HG03469 (cell line): ENCODE data around the gene OR1L8.
"Not testable (repeated sequence)": the region's sequence is repeated elsewhere in the genome, so short reads cannot be mapped to it uniquely, and the experiment has no call there.

ENCODE experiments used
- ATAC-seq: cut with Tn5 transposase; IDR thresholded peaks from one replicate; pipeline ENCODE4 v1.9.1; 2021; ENCODE audit warnings: mild to moderate bottlenecking, moderate library complexity, moderate number of reproducible peaks; ENCODE audit not compliant: unreplicated experiment

The OR1L8 gene

GRCh38 chr9:122583284-122583683, at the start of gene OR1L8:
OR1L8 (minus strand) TSS chr9:122583384; CDS start chr9:122568477, 14,907 bp downstream.
- not testable (repeated sequence) for ATAC-seq

- ATAC-seq = no peak
These were observed 36.8 kb upstream of the OR1L8 start for GRCh38 chr9:122619996-122620395.

DNA sequence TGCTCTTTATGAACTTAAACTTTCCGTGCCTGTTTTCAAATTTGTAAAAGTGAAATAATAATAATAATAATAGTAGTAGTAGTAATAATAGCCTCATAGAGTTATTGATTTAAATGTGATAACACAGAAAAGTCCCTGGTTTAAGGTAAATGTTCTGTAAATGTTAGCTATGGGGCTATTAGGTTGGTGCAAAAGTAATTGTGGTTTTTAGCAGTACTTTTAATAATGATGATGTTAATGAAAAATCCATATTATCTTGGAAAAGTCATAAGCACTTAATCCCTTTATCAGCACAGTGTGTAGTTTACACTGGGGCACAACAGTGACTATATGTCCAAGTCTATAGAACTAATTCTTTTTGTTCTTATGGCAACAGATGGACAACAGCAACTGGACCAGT, 31.2 kb upstream of the OR1L8 start, which contains the start of gene OR1Q1:
TSS of gene OR1Q1 (plus strand) at position 377 of the 400 bp plus-strand sequence. CDS start at position 377, 0 bp downstream.
- no peak for ATAC-seq

DNA sequence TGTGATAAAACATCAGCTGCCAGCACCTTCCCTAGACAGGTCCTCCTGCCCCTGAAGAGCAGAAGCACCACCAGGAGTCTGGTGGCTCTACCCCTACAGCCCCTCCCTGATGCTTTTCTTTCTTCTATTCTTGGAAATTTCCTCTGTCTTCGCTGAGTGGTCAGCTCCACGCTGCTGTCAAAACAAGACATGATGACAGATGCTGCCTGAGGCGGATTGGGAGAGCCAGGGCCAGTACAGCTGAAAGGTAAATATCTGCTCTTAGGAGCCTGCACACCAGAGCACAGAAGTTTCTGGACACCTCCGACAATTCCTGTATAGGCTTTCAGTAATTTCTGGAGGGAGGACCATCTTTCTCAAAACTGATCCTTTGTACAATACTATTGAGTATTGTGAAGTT, 26.6 kb upstream of the OR1L8 start:
- no peak for ATAC-seq

- ATAC-seq = no peak
These were observed 23.4 kb upstream of the OR1L8 start for GRCh38 chr9:122606587-122606986.

DNA sequence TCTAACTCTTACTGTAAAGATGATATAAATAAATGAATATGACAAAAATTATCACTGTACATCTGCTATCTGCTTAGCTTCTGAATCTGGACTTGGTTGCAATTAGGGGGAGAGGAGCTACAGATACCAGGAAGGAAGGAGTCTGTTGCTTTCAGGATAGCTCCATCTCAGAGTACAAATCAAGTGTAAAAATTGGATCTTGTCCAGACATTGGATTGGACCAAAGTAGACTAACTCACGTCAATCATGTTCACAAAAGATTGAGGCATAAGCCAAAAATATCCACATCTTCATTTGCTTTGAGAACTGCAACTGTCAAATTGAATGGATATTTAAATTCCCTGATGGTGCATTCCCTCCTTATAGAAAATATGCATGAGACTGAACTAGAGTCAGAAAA, 22.5 kb upstream of the OR1L8 start:
- no peak for ATAC-seq

DNA sequence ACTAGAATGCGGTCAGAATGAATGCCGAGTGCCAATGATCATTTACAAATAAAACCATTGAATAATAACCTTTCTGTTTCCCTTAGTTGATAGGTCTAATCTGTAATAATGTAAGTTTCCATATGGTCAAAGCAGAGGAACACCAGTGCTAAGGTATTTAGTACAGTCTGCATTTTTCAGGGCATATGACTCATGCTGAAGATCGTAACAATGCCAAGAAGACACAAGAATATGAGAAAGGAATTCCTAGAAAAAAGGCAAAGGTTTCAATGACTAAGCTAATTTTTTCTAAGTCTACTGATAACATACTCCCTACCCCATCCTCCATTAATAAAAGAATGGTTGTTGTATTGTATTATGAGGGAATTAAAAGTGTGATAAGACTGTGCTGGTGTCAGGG, 2.8 kb downstream of the OR1L8 start:
- no peak for ATAC-seq

DNA sequence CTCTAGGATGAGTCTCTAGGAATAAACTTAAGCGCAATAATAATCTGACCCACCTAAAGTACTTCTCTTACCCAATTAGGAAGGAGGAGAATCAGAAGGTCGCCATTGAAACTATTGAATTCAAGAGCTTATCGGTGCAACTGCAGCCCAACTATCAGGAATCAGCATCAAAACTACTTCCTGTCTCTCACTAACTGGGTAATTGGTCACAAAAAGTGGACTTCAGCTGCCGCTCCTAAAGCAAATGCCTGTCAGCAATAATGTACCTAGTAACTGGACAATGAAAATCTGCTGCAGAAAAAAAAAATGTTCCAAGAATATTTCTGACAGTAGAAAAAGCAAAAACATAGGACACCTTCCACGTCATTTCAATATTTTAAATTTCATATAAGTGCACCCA, 3.3 kb downstream of the OR1L8 start:
- no peak for ATAC-seq

GRCh38 chr9:122572456-122572855, 10.7 kb downstream of the OR1L8 start:
- ATAC-seq = no peak

GRCh38 chr9:122567901-122568300, 15.3 kb downstream of the OR1L8 start:
- no peak for ATAC-seq

GRCh38 chr9:122562134-122562760, 20.9 kb downstream of the OR1L8 start:
- no peak for ATAC-seq

- no peak for ATAC-seq
These were observed 21.7 kb downstream of the OR1L8 start for GRCh38 chr9:122561446-122561845.

DNA sequence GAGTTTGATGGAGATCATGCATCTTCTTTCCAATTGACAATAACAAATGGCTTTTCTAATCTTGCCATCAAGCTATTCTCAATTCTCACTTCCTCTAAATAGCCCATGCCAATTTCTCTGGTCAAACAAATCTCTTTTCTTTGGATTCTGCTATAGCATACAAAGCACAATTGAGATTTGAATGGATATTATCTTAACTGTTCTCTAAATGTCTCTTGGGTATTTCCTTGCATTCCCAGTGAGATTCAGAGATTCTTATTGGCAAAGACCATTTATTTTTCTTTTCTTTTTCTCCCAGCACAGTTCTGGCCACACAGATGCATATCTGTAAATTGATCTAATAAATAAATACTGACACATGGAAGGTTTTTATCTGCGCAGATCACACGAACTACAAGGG, 30.4 kb downstream of the OR1L8 start, which contains the start of gene OR1N2:
TSS of gene OR1N2 (plus strand) at position 301 of the 400 bp plus-strand sequence. CDS start 100 bp downstream, outside the sequence.
- no peak for ATAC-seq

- ATAC-seq = no peak
These were observed 31.8 kb downstream of the OR1L8 start for GRCh38 chr9:122551371-122551770.

- no peak for ATAC-seq
These were observed 37.0 kb downstream of the OR1L8 start for GRCh38 chr9:122546196-122546595.

DNA sequence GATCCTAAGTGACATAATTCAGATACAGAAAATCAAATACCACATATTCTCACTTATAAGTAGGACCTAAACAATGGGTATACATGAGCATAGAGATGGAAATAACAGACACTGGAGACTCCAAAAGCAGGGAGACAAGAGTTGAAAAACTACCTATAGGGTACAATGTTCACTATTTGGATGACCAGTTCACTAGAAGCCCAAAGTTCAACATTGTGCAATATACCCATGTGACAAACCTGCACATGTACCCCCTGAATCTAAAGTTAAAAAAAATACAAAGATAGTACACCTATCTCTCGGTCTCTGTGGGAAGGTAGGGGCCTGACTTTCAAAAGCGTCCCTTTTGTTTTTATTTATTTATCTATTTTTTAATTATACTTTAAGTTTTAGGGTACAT, 44.4 kb downstream of the OR1L8 start:
- no peak for ATAC-seq

- not testable (repeated sequence) for ATAC-seq
These were observed 46.1 kb downstream of the OR1L8 start for GRCh38 chr9:122537066-122537465.

GRCh38 chr9:122536134-122536533, 47.0 kb downstream of the OR1L8 start:
- ATAC-seq = no peak

GRCh38 chr9:122531157-122531556, 52.0 kb downstream of the OR1L8 start:
- ATAC-seq = not testable (repeated sequence)

- no peak for ATAC-seq
These were observed 56.0 kb downstream of the OR1L8 start, which contains the start of gene OR1N1 for GRCh38 chr9:122527193-122527592. OR1N1 (minus strand) TSS chr9:122527293; CDS start chr9:122527293, 0 bp downstream.

DNA sequence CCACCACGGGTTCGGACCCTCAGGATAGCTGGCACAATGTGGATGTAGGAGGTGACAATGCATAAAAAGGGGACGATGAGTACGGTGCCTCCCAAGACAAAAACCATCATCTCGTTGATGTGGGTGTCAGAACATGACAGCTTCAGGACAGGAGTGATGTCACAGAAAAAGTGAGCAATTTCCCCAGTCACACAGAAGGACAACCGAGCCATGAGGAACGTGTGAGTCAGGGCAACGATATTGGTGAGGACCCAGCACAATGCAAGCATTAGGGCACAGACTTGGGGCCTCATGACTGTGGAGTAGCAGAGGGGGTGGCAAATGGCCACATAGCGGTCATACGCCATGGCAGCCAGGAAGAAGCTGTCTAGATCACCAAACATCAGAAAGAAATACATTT, 56.6 kb downstream of the OR1L8 start:
- no peak for ATAC-seq

- ATAC-seq = no peak
These were observed 63.8 kb downstream of the OR1L8 start for GRCh38 chr9:122519376-122519775.

- no peak for ATAC-seq
These were observed 64.3 kb downstream of the OR1L8 start, which contains the start of gene OR1J4 for GRCh38 chr9:122518841-122519240. OR1J4 (plus strand) TSS chr9:122519141; CDS start chr9:122519141, 0 bp downstream.
